ENCODE data around the gene GCSH.
A peak's percentile ranks its signal among the peaks of the same experiment; 100 is the strongest.

The GCSH gene

GRCh38 chr16:81095653-81095952 lies 592 bp downstream of the GCSH start:
- H3K4me3 Mint-ChIP-seq, result peak overlapping the region; percentile 52
- no peak for ATAC-seq (replicated peaks; ENCODE audit: extremely low read depth, poor library complexity, severe bottlenecking)
- H3K27ac Mint-ChIP-seq (ENCODE audit: low read depth), result no peak overlapping the region

GRCh38 chr16:81094771-81095251 lies 1.4 kb downstream of the GCSH start:
- ATAC-seq (replicated peaks; ENCODE audit: extremely low read depth, poor library complexity, severe bottlenecking) (no peak), DNase-seq (ENCODE audit: low spot score in 2 of 2) (no peak)
- H3K27me3 Mint-ChIP-seq, result no peaks in the 10 kb centered on the region
- H3K27ac Mint-ChIP-seq (ENCODE audit: low read depth), result no peak overlapping the region
- H3K36me3 Mint-ChIP-seq (ENCODE audit: insufficient read depth), result no peaks in the 10 kb centered on the region
- H3K9me3 Mint-ChIP-seq, result no peaks in the 10 kb centered on the region
- peak overlapping the region; percentile 52 for H3K4me3 Mint-ChIP-seq
- peaks cover 6% of the 10 kb centered on the region for H3K4me1 Mint-ChIP-seq

More at GRCh38 chr16:81095653-81095952, 592 bp downstream of the GCSH start:
- H3K36me3 Mint-ChIP-seq (ENCODE audit: insufficient read depth), result no peaks in the 10 kb centered on the region
- no peaks in the 10 kb centered on the region for H3K9me3 Mint-ChIP-seq
- H3K4me1 Mint-ChIP-seq, result peaks cover 6% of the 10 kb centered on the region
- DNase-seq (ENCODE audit: low spot score in 2 of 2), result no peak
- H3K27me3 Mint-ChIP-seq, result no peaks in the 10 kb centered on the region

GRCh38 chr16:81088836-81089235 lies 7.4 kb downstream of the GCSH start:
- H3K27me3 Mint-ChIP-seq, result no peaks in the 10 kb centered on the region
- no peak overlapping the region for H3K4me3 Mint-ChIP-seq
- no peaks in the 10 kb centered on the region for H3K9me3 Mint-ChIP-seq
- ATAC-seq (replicated peaks; ENCODE audit: extremely low read depth, poor library complexity, severe bottlenecking), result no peak
- H3K4me1 Mint-ChIP-seq, result no peaks in the 10 kb centered on the region
- DNase-seq (ENCODE audit: low spot score in 2 of 2), result no peak
- no peak overlapping the region for H3K27ac Mint-ChIP-seq (ENCODE audit: low read depth)
- peaks cover 2% of the 10 kb centered on the region for H3K36me3 Mint-ChIP-seq (ENCODE audit: insufficient read depth)

DNA sequence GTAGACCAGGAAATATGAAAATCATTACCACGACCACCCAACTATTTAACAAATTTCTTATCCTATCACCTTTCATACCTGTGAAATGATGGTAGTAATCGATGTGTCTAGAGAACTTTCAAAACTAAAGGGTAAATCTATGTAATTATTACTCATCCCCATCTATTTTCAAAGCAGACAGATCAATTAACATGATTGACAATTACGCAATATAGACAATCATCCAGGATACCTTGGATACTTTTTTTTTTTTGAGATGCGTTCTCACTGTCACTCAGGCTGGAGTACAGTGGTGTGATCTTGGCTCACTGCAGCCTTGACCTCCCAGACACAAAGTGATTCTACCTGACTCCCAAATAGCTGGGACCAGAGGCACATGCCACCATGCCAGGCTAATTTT lies 15.2 kb downstream of the GCSH start:
- peaks cover 7% of the 10 kb centered on the region for H3K36me3 Mint-ChIP-seq (ENCODE audit: insufficient read depth)
- H3K4me1 Mint-ChIP-seq, result no peaks in the 10 kb centered on the region
- H3K27ac Mint-ChIP-seq (ENCODE audit: low read depth), result no peak overlapping the region
- no peak overlapping the region for H3K4me3 Mint-ChIP-seq
- no peaks in the 10 kb centered on the region for H3K27me3 Mint-ChIP-seq
- ATAC-seq (replicated peaks; ENCODE audit: extremely low read depth, poor library complexity, severe bottlenecking), result no peak
- no peaks in the 10 kb centered on the region for H3K9me3 Mint-ChIP-seq
- no peak for DNase-seq (ENCODE audit: low spot score in 2 of 2)

DNA sequence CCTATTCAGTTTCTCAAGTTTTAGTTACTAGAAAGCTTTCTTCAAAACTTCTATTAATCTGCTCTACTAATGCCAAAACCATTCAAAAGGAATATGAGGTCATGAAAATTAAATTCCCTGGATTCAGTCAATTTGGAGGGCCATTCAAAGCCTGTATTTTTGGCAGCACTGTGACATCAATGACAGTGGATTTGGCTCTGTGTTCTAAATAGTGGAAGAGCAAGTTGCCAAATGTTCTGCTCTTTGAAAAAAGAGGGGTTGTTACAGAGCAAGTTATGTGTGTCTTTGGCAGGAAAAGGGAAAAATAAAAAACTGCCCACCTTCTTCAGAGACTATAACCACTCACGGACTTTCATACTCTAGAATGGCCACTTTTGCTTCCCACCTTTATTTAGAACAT lies 16.0 kb downstream of the GCSH start:
- no peak overlapping the region for H3K4me3 Mint-ChIP-seq
- no peaks in the 10 kb centered on the region for H3K9me3 Mint-ChIP-seq
- H3K4me1 Mint-ChIP-seq, result no peaks in the 10 kb centered on the region
- H3K36me3 Mint-ChIP-seq (ENCODE audit: insufficient read depth), result peaks cover 7% of the 10 kb centered on the region
- no peaks in the 10 kb centered on the region for H3K27me3 Mint-ChIP-seq
- ATAC-seq (replicated peaks; ENCODE audit: extremely low read depth, poor library complexity, severe bottlenecking), result no peak
- no peak overlapping the region for H3K27ac Mint-ChIP-seq (ENCODE audit: low read depth)
- DNase-seq (ENCODE audit: low spot score in 2 of 2), result no peak

GRCh38 chr16:81077076-81077940 lies 18.9 kb downstream of the GCSH start, which contains the start of gene C16orf46:
Gene C16orf46, minus strand, starts transcription at chr16:81077238. Its CDS starts 13,283 bp downstream, at chr16:81063955.
- H3K9me3 Mint-ChIP-seq, result no peaks in the 10 kb centered on the region
- no peak within 1 kb of the TSS for H3K27ac Mint-ChIP-seq (ENCODE audit: low read depth)
- H3K36me3 Mint-ChIP-seq (ENCODE audit: insufficient read depth), result peaks cover 7% of the 10 kb centered on the region

GRCh38 chr16:81076566-81077075 lies 19.6 kb downstream of the GCSH start:
- no peak overlapping the region for H3K4me3 Mint-ChIP-seq
- H3K9me3 Mint-ChIP-seq, result no peaks in the 10 kb centered on the region
- H3K27ac Mint-ChIP-seq (ENCODE audit: low read depth), result no peak overlapping the region
- DNase-seq (ENCODE audit: low spot score in 2 of 2), result peak; percentile 94 to 98
- peaks cover 7% of the 10 kb centered on the region for H3K36me3 Mint-ChIP-seq (ENCODE audit: insufficient read depth)
- H3K4me1 Mint-ChIP-seq, result no peaks in the 10 kb centered on the region
- ATAC-seq (replicated peaks; ENCODE audit: extremely low read depth, poor library complexity, severe bottlenecking), result peak; percentile 82
- H3K27me3 Mint-ChIP-seq, result peaks cover 3% of the 10 kb centered on the region

More at GRCh38 chr16:81077076-81077940, 18.9 kb downstream of the GCSH start, which contains the start of gene C16orf46:
- peak; percentile 86 for ATAC-seq (replicated peaks; ENCODE audit: extremely low read depth, poor library complexity, severe bottlenecking)
- H3K4me1 Mint-ChIP-seq, result no peaks in the 10 kb centered on the region
- H3K27me3 Mint-ChIP-seq, result no peaks in the 10 kb centered on the region
- no peak within 1 kb of the TSS for H3K4me3 Mint-ChIP-seq
- DNase-seq (ENCODE audit: low spot score in 2 of 2), result peak; percentile 97 to 98

- no peak overlapping the region for H3K4me3 Mint-ChIP-seq
- H3K9me3 Mint-ChIP-seq, result no peaks in the 10 kb centered on the region
- peaks cover 7% of the 10 kb centered on the region for H3K36me3 Mint-ChIP-seq (ENCODE audit: insufficient read depth)
- DNase-seq (ENCODE audit: low spot score in 2 of 2) (no peak), ATAC-seq (replicated peaks; ENCODE audit: extremely low read depth, poor library complexity, severe bottlenecking) (no peak)
- no peaks in the 10 kb centered on the region for H3K4me1 Mint-ChIP-seq
- peaks cover 18% of the 10 kb centered on the region for H3K27me3 Mint-ChIP-seq
- H3K27ac Mint-ChIP-seq (ENCODE audit: low read depth), result no peak overlapping the region
Measured at GRCh38 chr16:81073560-81074330, 22.4 kb downstream of the GCSH start.

GRCh38 chr16:81071805-81072204 lies 24.4 kb downstream of the GCSH start:
- H3K4me3 Mint-ChIP-seq, result no peak overlapping the region
- DNase-seq (ENCODE audit: low spot score in 2 of 2), result no peak
- no peak for ATAC-seq (replicated peaks; ENCODE audit: extremely low read depth, poor library complexity, severe bottlenecking)
- H3K36me3 Mint-ChIP-seq (ENCODE audit: insufficient read depth), result peaks cover 2% of the 10 kb centered on the region
- peaks cover 18% of the 10 kb centered on the region for H3K27me3 Mint-ChIP-seq
- H3K27ac Mint-ChIP-seq (ENCODE audit: low read depth), result no peak overlapping the region
- no peaks in the 10 kb centered on the region for H3K4me1 Mint-ChIP-seq
- H3K9me3 Mint-ChIP-seq, result no peaks in the 10 kb centered on the region

DNA sequence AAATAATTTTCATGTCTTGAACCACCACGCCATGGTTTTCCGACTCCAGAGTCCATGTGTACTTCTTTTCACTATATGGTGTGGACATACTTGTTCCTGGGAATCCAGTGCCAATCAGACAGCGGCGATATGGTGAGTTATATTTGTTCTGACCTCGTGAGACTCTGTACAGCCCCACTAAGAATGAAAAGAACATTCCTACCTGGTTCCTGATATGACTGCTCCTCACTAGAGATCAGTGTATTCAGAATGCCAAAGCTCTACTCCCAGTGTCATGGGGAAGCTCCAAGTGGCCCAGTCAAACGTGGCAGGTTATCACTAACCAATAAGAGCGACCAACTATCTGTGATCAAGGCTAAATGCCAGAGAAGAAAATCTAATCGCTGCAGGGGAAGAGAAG lies 25.2 kb downstream of the GCSH start:
- DNase-seq (ENCODE audit: low spot score in 2 of 2) (no peak), ATAC-seq (replicated peaks; ENCODE audit: extremely low read depth, poor library complexity, severe bottlenecking) (no peak)
- no peak overlapping the region for H3K4me3 Mint-ChIP-seq
- H3K9me3 Mint-ChIP-seq, result no peaks in the 10 kb centered on the region
- H3K4me1 Mint-ChIP-seq, result no peaks in the 10 kb centered on the region
- peaks cover 18% of the 10 kb centered on the region for H3K27me3 Mint-ChIP-seq
- peaks cover 2% of the 10 kb centered on the region for H3K36me3 Mint-ChIP-seq (ENCODE audit: insufficient read depth)
- no peak overlapping the region for H3K27ac Mint-ChIP-seq (ENCODE audit: low read depth)

DNA sequence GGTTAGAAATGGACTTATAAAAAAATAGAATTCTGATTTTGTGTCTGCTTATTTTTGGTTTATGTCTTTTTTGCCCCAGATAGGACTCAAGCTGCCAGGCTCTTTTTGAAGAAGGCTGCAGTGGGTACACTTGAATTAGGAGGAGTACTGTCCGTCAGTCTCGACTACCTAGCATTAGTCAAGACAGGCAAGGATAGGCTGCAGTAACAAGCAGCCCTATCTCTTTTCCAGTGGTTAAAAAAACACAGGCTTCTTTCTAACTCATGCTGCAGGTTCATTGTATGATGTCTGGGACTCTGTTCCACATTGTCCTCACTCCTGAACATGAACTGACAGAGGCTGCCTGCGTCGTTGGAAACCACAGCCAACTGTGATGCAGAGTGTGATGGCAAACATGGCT lies 27.1 kb downstream of the GCSH start:
- Mint-ChIP-seq H3K9me3 (no peaks in the 10 kb centered on the region), H3K27ac (ENCODE audit: low read depth) (no peak overlapping the region), H3K4me1 (no peaks in the 10 kb centered on the region), H3K27me3 (peaks cover 18% of the 10 kb centered on the region), H3K36me3 (ENCODE audit: insufficient read depth) (peaks cover 2% of the 10 kb centered on the region), H3K4me3 (no peak overlapping the region)
- DNase-seq (ENCODE audit: low spot score in 2 of 2), result no peak
- ATAC-seq (replicated peaks; ENCODE audit: extremely low read depth, poor library complexity, severe bottlenecking), result no peak

DNA sequence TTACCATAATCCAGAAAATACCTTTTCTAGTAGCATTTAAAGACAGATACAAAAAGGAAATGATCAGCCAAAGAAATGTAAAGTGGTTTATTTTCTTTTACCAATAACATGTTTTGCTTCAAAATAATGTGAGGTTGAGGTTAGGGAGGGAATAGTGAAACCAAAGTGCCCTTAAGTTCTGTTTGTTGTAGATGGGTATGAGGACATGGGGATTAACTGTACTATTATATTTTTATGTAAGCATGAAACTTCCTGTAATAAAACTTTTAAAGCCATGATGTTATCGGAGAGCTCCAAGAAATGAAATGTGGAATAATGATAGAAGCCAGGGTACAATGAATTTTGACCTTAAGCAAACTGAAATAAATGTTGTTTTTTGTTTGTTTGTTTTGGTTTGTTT lies 29.0 kb downstream of the GCSH start:
- no peaks in the 10 kb centered on the region for H3K4me1 Mint-ChIP-seq
- peaks cover 18% of the 10 kb centered on the region for H3K27me3 Mint-ChIP-seq
- H3K9me3 Mint-ChIP-seq, result no peaks in the 10 kb centered on the region
- DNase-seq (ENCODE audit: low spot score in 2 of 2), result no peak
- H3K4me3 Mint-ChIP-seq, result no peak overlapping the region
- H3K36me3 Mint-ChIP-seq (ENCODE audit: insufficient read depth), result no peaks in the 10 kb centered on the region
- H3K27ac Mint-ChIP-seq (ENCODE audit: low read depth), result no peak overlapping the region
- ATAC-seq (replicated peaks; ENCODE audit: extremely low read depth, poor library complexity, severe bottlenecking), result no peak

Measured in central memory CD8-positive, alpha-beta T cell (primary cell).